GM23248 (cell line): ENCODE measurements around the gene CIAO3.

Experiments
- EZH2 ChIP-seq: fragments of 200-600 bp; sonication (generic); IDR thresholded peaks from 2 replicates; pipeline ENCODE4 v1.6.1; 2018; ENCODE audit warnings: antibody characterized with exemption, mild to moderate bottlenecking; ENCODE audit not compliant: insufficient read depth, poor library complexity, severe bottlenecking
- EZH2phosphoT487 ChIP-seq: fragments of 200-600 bp; sonication (generic); IDR thresholded peaks from 2 replicates; pipeline ENCODE4 v1.6.1; 2018; ENCODE audit warnings: antibody characterized with exemption, moderate library complexity, mild to moderate bottlenecking, low read depth; ENCODE audit not compliant: insufficient read depth

DNA sequence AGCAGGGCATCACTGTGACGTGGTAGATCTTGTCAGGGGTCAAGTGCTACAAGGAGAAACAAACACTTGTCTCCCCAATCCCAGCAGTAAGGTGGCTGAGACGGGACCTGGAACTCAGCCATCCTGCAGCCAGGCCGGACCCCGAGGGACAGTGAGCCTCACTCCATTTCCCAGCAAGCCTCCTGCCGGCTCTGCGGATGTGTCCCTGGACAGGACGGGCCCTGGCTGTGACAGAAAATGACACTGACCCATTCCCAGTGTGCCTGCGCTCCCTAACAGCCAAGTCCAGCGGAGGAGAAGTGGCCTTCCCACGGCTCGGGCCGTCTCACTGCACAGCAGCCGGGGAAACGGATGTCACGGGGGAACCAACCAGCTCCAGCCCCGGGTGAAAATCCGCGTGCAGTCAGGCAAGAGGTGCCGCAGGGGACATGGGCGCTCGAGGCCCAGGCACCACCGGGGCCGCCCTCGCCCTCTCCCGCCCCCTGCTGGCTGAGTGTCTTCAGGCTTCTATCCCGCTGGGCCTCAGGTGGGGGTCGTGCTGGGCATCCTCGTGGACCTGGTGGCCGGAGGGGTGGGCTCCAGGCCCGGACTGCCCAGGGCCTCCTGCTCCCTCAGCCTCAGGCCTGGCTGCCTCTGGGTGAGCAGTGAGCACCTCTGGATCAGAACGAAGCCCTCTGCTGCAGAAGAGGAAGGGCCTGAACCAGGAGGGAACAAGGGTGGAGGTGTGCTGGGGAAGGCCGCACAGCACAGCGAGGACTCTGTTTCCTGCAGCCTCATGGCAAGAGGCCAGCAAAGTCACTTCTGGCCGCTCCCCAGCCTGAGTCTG lies 7.2 kb downstream of the CIAO3 start:
- TF ChIP-seq EZH2 (no peak), EZH2phosphoT487 (no peak)
